Middle frontal gyrus (tissue), 1 donor: ENCODE data around the gene SLC2A6.

ENCODE experiments used
- DNase-seq: peaks from one replicate; pipeline ENCODE4 v3.0.0-alpha.2; 2015; ENCODE audit warnings: low spot score; ENCODE audit errors: extremely low spot score

The SLC2A6 gene

DNA sequence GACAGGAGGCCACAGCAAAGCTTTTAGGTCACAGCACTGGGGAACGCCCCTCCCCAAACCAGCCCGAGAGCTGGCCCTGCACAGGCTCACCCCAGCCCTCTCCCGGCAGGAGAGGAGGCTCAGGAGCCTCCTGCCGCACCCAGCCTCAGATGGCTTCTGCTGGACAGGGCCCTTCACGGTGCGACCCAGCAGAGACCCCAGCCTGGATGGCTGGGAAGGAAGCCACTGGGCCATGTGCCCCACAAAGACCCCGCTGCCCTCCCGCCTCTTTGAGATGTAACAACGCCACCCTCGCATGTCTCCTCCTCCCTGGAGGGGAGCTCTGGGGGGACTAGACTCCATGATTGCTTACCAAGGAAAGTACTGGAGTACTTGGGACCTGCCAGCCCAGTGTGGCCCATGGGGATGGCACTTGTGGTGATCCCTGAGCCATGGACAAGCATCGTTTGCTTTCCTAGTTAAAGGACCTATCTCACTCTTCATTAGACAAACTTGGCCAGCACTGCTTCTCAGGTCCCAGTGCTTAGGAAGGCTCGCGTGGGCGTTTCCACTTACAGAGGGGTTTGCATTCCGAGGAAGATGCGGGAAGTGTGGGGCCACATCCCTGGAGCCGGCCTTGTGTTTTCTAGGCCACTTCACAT, 36.8 kb upstream of the SLC2A6 start:
- DNase-seq = no peak

DNA sequence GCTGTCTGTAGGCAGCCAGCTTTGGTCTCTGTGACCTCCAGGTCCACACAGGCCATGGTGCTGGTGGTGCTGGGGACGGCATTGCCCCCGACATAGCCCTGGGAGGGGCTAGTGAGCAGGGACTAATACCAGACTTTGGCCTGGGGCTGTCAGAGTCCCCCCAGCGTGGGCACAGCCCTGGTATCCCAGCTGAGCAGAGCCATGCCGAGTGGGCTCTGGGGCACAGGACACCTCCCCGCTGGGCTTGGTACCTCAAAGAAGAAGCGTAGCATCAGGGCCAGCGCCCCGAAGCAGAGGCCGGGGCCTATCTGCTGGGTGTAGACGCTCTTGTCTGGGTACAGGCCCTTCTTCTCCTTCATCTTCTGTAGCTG, 36.3 kb upstream of the SLC2A6 start:
- no peak for DNase-seq

DNA sequence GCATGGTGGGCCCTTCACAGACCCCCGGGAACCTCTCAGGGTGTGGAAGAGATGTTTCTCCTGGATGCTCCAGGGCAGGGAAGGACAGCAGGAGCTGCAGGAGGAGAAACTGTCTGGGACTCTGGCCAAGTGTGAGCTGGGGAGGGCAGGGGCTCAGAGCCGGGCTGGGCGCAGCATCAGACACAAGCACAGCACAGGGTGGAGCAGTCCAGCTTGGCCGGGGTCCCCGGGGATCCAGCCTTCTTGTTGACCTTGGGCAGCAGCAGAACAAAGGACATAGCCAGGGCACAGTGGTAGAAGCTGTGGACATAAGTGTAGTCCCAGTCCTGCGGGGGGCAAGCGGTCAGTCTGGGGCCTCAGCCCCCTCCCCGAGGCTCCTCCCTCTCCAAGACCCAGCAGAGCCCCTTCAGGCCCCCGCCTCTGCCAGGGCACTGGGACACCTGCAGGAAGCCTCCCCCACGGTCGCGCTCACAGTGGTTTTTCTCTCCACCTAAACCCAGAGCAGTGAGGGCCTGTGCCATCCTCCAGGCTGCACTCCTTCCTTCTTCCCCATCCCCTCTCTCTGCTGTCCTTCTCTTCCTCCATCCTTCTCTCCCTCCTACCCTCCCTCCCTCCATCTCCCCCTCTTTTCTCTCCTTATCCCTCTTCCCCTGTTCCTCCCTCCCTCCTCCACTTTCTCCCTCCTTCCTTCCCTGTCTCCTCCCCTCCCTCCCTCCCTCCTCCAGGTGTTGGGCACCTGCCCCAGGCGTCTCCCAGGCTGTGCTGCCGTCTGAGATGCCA, 35.8 kb upstream of the SLC2A6 start:
- DNase-seq = no peak

DNA sequence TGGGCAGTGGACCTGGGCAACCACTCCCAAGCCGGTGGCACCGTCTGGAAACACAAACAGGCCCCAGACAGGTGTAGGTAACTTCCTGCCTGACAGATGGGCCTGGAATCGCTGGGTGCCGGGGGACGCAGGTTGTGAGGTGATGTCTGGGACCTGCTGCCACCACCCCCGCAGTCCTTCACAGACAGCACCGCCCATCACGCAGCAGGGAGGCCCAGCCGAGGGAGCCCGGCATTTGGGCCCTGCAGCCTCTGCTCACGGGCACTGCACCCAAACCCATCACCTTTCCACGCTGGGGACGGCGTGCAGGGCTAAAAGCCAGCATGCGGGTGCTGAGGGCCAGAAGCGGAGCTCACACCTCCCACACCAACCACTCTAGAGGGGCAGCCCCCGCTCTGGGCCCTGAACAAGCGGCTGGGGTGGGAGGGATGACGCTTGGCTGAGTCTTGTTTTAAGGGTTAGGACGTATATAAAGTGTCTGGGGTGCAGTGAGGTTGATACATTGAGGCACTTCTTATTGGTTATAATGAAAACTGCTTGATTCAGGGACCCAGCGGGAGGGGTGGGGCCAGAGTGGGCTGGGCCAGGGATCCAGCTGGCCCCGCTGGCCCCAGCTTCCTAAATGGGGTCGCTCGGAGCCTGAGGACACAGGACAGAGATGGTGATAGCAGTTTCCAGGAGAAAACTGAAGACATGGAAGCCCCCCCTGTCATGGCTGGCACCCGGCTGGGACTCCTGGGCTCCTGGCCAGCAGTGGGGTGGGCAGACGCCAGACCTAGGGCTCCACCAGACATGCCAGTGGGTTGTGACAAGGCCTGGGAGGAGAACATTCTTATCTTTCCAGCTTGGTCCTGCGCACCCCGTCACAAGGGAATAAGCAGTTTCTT, 34.6 kb upstream of the SLC2A6 start:
- DNase-seq = no peak

DNA sequence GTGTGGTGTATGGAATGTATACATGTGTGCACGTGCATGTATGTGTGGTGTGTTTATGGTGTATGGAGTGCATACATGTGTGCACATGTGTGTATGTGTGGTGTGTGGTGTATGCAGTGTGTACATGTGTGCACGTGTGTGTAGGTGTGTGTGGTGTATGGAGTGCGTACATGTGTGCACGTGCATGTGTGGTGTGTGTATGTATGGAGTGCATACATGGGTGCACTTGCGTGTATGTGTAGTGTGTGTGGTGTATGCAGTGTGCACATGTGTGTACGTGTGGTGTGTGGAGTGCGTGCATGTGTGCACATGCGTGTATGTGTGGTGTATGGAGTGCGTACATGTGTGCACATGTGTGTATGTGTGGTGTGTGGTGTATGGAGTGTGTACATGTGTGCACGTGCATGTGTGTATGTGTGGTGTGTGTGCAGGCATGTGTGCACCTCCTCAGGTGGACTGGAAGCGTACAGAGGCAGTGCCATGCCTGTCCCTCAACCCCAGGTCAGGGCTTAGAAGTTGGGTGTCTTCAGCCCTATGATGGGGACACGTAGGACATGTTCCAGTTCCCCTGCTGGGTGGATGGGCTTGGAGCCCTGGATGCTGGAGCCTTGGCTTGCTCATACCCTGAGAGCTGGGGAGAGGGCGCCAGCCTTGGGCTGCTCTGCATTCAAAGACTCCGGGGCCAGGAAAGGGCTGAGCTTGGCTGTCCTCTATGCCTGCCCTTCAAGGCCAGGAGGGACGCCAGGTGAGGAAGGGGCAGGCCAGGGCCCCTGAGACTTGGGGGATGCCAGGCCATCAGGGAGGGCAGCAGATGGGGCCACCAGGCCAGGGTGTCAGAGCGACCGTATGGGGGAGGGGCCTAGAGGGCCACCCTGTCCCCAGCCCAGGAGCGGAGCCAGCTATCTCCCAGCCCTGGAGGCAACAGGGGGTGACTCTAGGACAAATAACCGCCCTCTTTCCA, 33.6 kb upstream of the SLC2A6 start:
- no peak for DNase-seq

DNA sequence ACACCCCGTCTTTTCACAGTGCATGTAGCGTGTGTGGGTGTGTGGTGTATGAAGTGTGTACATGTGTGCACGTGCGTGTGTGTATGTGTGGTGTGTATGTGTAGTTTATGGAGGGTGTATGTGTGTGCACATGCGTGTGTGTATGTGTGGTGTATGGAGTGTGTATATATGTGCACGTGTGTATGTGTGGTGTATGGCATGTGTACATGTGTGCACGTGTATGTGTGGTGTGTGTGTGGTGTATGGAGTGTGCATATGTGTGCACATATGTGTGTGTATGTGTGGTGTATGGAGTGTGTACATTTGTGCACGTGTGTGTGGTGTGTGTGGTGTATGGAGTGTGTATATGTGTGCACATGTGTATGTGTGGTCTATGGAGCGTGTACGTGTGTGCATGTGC, 32.7 kb upstream of the SLC2A6 start:
- no peak for DNase-seq

DNA sequence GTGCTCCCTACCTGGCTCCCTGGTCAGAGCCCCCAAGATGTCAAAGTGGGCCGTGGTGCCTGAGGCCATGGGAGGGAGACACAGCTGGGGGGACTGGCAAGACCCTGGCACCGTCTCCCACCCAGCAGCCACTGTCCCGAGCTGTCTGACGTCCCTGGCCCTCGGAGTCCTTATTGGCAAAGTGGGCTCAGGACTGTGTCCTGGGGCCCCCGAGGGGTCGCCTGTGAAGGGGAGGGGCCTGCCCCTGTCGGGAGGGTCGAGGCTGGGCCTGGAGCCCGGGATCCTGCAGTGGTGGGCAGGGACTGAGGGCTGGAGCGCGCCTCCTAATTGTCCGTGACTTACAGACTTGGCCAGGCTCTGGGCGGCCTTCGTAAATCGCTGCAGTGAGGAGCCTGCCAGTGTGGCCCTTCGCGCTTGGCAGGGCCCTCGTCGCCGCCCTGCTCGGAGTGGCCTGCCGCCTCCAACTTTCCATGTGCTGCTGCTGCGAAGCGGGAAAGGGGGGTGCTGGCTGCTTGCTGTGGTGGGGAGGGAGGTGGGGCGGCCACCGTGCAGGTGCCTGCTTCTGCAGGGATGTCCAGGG, 32.1 kb upstream of the SLC2A6 start:
- DNase-seq = no peak

DNA sequence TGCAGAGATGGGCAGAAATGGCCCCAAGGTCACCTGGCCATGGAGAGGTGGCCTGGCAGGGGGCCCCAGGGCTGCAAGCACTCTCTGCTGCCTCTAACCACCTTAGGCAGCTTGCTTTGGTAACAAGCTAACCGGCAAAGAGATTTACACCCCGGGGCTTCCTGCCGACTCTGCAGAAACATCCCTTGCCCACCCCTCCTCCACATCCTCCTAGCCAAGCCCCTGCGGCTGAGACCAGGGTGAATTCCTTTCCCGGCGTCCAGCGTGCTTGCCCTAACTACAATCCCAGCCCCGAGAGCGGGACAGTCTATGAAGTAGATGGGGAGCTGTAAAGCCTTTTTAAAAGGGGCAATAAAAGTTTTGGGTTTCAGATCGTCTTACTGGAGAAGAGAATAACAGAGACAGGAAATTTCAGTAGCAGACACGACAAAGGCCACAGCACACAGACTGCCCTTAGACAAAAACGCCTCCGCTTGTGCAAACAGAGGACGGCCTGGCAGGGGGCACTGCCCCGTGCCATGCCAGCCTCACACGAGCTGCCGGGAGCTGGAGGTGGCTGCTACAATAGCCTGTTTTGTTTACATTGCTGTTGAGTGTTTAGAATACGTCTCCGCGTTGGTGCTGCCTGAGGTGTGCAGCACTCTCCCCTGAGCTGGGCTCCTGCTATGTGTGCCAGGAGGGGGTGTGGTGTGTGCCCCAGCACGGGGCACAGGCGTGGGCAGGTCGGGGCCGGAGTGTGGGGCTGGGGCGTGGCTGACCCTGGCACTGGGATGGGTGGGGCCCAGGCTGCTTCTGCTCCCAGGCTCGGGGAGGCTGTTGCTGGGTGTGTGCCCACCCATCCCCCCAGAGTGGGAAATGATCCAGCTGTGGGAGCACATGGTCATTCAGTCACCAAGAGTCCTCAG, 30.5 kb upstream of the SLC2A6 start:
- DNase-seq = no peak

DNA sequence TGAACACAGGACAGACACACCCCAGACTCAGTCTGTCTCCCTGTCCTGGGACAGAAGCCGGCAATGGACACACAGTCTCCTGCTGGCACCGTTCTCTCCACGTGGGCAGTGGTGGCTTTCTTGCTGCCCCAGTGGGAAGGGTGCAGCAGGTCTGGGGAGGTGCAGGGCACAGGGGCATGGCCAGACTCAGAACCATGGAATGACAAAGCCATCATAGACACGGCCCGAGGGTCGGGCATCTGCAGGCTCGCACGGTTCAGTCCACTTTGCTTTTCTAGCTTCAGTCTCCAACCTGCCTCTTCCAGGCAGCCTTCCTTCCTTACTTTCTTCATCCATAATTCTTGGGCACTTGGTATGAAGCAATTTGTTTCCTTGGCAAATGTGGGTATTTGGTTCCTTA, 29.1 kb upstream of the SLC2A6 start:
- no peak for DNase-seq

DNA sequence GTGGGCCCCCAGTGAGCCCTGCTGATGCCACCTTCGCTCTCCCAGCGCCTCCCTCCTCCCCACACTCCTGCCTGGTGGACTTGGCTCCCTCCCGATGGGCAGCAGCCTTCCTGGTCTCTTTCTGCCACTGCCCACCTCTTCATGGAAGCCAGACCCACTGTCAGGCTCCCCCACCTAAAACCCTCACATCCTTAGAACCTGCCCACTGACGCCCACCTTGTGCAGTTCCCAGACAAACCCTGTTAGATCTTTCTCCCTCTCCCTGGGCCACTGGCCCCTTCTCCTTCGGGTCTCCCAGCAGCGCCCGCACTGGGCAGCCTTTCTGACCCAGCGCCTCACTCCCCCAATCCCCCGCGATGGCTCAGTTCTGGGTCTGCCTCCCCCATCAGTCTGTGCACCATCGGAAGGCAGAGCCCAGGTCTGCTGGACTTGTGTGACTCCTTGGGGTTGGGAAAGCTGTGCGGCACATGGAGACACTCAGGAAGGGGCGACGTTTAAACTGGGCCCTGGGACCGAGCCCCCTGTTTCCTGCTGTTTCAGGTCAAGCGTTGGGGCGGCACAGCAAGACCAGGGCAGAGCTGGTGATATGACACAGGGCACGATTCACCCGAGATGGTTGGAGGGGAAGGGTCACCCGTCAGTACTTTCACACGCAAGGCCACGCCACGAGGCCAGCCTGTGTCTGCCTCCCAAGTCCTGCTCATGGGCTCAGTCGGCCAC, 28.5 kb upstream of the SLC2A6 start:
- no peak for DNase-seq

DNA sequence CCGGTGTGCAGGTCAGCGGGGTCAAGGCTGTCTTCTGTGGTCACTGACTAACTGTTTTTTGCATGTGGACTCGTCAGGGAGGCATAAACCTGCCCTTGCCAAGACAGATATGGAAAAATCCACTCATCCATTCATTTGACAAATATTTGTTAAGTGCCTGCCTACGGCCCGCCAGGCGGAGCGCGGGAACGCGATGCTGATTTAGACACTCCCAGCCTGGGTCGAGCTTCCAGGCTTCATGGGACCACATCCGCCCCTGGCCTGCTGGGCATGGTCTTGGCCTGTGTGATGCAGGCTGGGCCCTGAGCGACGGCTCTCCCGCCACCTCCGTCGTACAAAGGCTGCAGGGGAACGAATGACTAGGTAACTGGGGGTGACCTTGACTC, 27.7 kb upstream of the SLC2A6 start:
- DNase-seq = no peak

DNA sequence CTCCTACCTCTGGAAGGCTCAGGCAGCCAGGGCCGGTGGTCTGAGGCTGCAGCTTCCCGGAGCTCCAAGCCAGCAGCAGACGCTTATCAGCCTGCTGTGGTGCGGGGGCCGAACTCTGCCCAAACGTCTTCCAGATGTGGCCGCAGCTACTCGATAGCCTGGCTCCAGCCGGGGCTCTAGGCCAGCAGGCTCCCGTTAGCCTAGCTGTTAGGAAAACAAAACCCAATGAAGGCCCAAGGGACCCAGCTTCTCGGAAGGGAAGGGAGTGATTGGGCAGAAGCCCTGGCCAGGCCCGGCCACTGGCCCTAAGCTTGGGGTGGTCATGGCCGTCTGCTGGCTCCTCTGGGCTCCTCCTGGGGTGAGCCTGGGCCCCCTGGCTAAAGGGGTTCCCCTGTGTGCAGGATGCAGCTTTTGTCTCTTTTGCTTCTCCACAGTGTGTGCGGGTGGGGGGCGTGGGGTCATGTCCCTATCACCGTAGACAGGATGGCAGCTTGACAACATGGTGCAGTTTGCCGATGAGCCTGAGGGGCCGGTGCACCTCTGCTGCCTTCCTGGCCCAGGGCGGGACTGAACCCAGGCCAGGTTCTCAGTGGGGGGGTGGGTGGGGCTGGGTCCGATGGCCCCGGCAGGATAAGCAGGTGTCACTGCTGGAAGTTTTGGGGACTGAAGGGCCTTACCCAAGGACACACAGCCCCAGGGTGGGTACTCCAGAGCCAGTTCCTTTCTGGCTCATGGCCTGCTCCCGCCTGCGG, 27.2 kb upstream of the SLC2A6 start:
- no peak for DNase-seq

DNA sequence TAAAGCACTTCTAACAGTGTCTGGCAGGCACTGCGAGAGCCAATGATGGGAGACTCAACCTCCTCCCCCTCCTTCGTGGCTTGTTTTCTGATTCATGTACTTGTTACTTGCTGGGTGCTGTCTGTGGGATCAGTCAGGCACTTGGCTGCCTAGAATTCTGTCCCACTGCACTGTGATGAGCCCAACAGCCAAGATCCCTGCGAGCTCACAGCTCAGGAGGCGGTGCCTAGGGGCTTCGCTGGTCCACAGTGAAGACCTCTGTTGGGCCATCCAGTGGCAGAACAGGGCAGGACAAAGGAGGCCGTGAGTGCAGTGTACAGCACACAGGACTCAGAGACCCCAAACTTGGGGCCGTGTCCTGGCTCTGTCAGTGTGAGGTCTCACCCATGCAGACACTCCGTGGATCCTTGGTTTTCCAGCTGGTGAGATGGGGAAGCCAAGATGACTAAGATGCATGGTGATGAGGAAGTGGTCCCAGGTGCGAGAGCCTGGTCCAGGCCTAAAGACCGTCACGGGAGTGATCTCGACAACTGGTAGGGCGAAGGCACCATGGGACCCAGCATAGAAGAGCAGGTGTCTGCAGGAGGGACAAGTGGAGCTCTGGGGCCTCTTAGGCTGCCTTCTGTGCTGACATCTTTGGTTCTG, 26.4 kb upstream of the SLC2A6 start:
- DNase-seq = no peak

DNA sequence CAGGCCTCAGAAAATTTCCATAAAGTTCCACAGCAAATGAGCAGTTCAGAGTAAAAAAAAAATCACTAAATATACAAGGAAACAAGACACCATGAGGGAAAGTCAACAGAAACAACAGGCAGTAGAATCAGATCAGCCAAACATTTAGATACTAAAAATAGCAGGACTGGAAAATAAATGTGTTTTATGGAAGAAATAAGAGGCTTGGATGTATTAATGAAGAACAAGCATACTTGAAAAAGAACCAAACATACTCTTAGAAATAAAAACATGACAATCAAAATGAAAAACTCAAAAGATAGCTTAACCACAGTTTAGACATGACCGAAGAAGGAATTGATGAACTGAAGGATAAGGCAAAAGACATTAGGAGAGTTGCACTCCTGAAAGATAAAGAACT, 23.2 kb upstream of the SLC2A6 start:
- DNase-seq = no peak

DNA sequence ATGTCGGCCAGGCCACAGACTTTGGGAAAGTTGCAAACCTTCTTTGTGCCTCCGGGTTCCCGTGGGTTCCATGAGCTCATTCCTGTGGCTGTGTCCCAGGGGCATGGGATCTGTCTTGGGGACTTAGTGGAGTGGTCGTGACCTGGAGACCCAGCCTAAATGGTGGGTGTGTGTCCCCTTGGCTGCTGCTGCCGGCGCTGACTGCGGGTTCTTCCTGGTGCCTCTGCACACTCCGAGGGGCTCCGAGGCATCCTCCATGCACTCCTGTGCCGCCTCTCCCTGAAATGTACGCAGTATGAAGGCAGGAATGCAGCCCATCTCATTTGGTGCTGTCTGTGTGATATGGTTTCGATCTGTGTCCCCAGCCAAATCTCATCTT, 21.0 kb upstream of the SLC2A6 start:
- DNase-seq = no peak

DNA sequence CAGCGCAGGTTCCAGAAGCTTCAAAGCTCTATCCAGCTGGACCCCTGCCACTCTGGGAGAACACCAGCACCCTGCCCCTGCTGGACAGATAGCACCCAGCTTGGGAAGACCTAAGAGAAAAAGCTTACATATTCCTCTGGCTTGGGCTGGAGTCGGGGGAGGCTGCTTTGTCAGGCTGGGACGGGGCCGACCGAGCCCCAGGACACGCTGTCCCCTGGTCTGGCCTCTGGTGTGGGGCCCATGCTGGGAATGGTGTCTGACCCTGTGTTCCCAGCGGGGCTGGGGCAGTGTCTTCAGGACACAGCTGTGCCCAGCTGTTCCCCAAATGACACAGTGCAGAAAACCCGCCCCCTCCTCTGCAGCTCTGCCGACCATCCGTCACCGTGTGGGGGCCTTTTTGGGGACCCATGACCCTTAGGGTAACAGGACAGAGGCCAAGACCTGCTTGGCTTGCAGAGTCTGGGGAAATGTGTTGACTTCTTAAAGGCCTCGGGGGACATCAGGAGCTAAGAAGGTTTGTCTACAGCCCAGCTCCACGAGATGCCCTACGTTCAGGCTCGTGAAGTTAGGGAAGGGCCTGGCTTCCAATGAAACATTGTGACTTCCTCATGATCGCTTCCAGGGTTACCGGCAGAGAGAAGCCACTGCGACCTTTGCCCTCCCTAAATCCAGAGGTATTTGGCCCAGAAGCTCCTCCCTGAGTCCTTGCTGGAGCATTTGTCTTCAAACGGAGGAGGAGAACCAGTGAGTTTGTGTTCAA, 20.4 kb upstream of the SLC2A6 start:
- DNase-seq = no peak
